Progenitor cell of endocrine pancreas (in vitro differentiated cells): ENCODE measurements around the gene LAMA2. TPM values are rescaled to one million over a fixed set of nuclear protein-coding genes. Genes with fewer than 3 reads are reported as not detected.

Experiments used
- DNase-seq: peaks from one replicate; pipeline ENCODE4 v3.0.0; 2021; ENCODE audit warnings: low spot score; ENCODE audit not compliant: unreplicated experiment
- H3K27ac Mint-ChIP-seq: 2 replicates; pipeline ENCODE4 v1.8.0; 2021; ENCODE audit warnings: mild to moderate bottlenecking, moderate library complexity, mixed read lengths
- H3K27me3 Mint-ChIP-seq: 2 replicates; pipeline ENCODE4 v1.8.0; 2021; ENCODE audit warnings: mixed read lengths
- H3K36me3 Mint-ChIP-seq: 2 replicates; pipeline ENCODE4 v1.8.0; 2022; ENCODE audit warnings: mixed read lengths; ENCODE audit not compliant: insufficient read depth
- H3K4me1 Mint-ChIP-seq: 2 replicates; pipeline ENCODE4 v1.8.0; 2021; ENCODE audit warnings: low read depth, mixed read lengths
- H3K4me3 Mint-ChIP-seq: 2 replicates; pipeline ENCODE4 v1.8.0; 2021; ENCODE audit warnings: low read depth, mild to moderate bottlenecking, moderate library complexity, mixed read lengths
- H3K9me3 Mint-ChIP-seq: 2 replicates; pipeline ENCODE4 v1.8.0; 2021; ENCODE audit warnings: low read depth, mixed read lengths
- total RNA-seq: library from RNA; stranded (reverse); gene quantifications from 2 replicates; pipeline ENCODE4 v1.2.1, GENCODE V29; 2021
- TF ChIP-seq, protein P1 (sequence below): fragments of 200-600 bp; sonication (generic); IDR thresholded peaks from one replicate; pipeline ENCODE4 v1.5.0; 2021; ENCODE audit warnings: antibody characterized with exemption, mild to moderate bottlenecking; ENCODE audit not compliant: unreplicated experiment

Gene LAMA2
- total RNA-seq, 1 donor from 2014 or later: 0.22 TPM

DNA sequence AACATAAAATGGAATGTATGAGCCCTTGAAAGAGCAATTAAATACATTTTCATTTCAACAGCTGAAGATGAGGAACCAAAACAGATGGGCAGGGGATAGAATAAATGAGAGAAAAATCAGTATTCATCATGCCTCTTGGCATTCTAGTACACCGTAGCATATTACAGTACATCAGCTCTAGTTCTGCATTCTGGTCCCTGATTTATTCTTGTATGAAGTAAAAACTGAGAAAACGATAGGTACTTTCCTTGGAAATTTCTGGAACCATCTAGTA, 477.7 kb downstream of the LAMA2 start:
- TF ChIP-seq, protein P1, sequence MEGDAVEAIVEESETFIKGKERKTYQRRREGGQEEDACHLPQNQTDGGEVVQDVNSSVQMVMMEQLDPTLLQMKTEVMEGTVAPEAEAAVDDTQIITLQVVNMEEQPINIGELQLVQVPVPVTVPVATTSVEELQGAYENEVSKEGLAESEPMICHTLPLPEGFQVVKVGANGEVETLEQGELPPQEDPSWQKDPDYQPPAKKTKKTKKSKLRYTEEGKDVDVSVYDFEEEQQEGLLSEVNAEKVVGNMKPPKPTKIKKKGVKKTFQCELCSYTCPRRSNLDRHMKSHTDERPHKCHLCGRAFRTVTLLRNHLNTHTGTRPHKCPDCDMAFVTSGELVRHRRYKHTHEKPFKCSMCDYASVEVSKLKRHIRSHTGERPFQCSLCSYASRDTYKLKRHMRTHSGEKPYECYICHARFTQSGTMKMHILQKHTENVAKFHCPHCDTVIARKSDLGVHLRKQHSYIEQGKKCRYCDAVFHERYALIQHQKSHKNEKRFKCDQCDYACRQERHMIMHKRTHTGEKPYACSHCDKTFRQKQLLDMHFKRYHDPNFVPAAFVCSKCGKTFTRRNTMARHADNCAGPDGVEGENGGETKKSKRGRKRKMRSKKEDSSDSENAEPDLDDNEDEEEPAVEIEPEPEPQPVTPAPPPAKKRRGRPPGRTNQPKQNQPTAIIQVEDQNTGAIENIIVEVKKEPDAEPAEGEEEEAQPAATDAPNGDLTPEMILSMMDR: no peak
- no peaks in the 10 kb centered on the region for H3K9me3 Mint-ChIP-seq
- no peaks in the 10 kb centered on the region for H3K36me3 Mint-ChIP-seq
- H3K27ac Mint-ChIP-seq: no peak overlapping the region
- DNase-seq: no peak
- no peak overlapping the region for H3K4me3 Mint-ChIP-seq
- H3K27me3 Mint-ChIP-seq: no peaks in the 10 kb centered on the region
- no peaks in the 10 kb centered on the region for H3K4me1 Mint-ChIP-seq

DNA sequence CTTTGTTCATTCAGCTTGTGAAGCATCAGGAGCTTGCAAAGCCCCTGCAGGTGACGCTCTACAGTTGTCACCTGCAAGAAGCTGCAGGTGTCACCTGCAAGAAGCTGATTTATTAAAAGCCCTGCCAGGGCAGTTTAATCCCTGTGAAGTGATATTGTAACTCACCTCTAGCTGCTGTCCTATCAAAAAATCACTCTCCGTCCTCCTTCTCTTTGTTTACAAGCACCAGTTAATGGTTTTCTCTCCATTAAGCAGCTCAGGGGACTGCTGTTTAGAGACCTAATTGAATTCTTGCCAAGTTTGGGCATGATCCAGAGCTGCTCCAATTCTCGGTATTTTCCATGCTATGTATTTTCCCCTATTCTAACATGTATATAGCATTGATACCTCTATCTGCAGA, 481.1 kb downstream of the LAMA2 start:
- Mint-ChIP-seq H3K4me1 (no peaks in the 10 kb centered on the region), H3K9me3 (no peaks in the 10 kb centered on the region), H3K36me3 (no peaks in the 10 kb centered on the region), H3K27ac (no peak overlapping the region), H3K4me3 (no peak overlapping the region), H3K27me3 (no peaks in the 10 kb centered on the region)
- no peak for DNase-seq
- TF ChIP-seq, protein P1: no peak

DNA sequence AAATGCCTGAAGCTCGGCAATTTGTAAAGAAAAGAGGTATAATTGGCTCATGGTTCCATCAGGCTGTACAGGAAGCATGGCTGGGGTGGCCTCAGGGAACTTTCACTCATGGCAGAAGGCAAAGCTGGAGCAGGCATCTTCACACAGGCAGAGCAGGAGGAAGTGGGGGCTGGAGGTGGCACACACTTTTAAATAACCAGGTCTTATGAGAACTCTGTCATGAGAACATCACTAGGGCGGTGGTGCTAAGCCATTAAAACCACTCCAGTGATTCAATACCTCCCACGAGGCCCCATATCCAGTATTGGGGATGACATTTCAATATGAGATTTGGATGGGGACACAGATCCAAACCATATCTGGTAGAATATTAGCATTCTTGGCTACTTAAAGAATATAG, 481.8 kb downstream of the LAMA2 start:
- Mint-ChIP-seq H3K36me3 (no peaks in the 10 kb centered on the region), H3K4me1 (no peaks in the 10 kb centered on the region), H3K9me3 (no peaks in the 10 kb centered on the region), H3K27ac (no peak overlapping the region), H3K27me3 (no peaks in the 10 kb centered on the region), H3K4me3 (no peak overlapping the region)
- DNase-seq: no peak
- TF ChIP-seq, protein P1: no peak

DNA sequence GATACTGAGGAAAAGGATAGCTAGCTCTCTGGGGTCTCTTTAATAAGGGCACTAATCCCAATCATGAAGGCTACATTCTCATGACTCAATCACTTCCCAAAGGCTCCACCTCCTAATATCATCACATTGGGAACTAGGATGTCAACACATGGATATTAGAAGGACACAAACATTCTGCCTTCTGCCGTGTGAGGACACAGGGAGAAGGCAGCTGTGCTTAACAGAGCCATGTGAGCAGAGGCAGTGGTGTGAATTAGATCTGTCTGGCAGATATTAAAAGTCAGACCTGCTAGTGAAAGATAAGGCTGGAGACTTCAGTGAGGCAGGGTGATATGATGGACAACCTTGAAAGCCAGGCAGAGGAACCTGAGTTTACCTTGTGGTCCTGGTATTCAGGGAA, 485.1 kb downstream of the LAMA2 start:
- TF ChIP-seq, protein P1: no peak
- Mint-ChIP-seq H3K27me3 (no peaks in the 10 kb centered on the region), H3K4me1 (no peaks in the 10 kb centered on the region), H3K27ac (no peak overlapping the region), H3K4me3 (no peak overlapping the region), H3K36me3 (no peaks in the 10 kb centered on the region), H3K9me3 (no peaks in the 10 kb centered on the region)
- no peak for DNase-seq

DNA sequence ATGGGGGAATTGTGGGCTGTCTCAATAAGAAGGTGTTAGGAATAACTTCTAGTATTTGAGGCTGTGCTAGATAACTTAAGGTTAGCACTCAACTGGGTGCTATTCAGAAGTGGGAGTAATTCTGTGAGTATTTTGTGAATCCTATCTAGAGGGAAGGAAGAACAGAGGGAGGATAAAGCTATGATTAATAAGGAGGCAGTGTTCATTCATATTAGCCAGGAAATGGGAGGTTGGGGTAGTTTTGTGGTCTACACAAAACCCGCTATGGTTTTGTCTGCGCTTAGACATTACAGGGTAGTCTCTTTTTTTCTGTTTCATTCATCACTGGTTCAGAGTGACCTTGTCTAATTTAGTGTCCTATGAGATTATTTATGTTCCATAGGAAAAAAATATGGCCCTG, 486.0 kb downstream of the LAMA2 start:
- Mint-ChIP-seq H3K9me3 (no peaks in the 10 kb centered on the region), H3K27me3 (no peaks in the 10 kb centered on the region), H3K4me1 (no peaks in the 10 kb centered on the region), H3K27ac (no peak overlapping the region), H3K4me3 (no peak overlapping the region), H3K36me3 (no peaks in the 10 kb centered on the region)
- TF ChIP-seq, protein P1: no peak
- DNase-seq: no peak
